Measurements from ENCODE around the gene RILPL1.
"Not testable (repeated sequence)": the region's sequence is repeated elsewhere in the genome, so short reads cannot be mapped to it uniquely, and the experiment has no call there.

Gene RILPL1

GRCh38 chr12:123471374-123472068, 62.0 kb downstream of the RILPL1 start:
- peak in 31 of 56 donors; percentile 5 to 72 (median 38) for DNase-seq

DNA sequence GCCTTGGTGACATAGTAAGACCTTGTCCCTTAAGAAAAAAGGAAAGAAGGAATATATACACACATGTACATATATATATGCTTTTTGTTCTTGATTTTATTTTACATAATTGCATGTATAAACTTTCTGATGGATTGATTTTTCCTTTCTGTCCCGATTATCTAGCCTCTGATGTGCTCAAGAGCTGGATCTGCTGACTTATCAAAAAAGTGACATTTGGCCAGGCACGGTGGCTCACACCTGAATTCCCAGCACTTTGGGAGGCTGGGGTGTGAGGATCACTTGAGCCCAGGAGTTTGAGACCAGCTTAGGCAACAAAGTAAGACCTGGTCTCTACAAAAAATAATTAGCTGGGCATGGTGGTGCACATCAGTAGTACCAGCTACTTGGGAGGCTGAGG, 63.5 kb downstream of the RILPL1 start:
- DNase-seq: no peak

DNA sequence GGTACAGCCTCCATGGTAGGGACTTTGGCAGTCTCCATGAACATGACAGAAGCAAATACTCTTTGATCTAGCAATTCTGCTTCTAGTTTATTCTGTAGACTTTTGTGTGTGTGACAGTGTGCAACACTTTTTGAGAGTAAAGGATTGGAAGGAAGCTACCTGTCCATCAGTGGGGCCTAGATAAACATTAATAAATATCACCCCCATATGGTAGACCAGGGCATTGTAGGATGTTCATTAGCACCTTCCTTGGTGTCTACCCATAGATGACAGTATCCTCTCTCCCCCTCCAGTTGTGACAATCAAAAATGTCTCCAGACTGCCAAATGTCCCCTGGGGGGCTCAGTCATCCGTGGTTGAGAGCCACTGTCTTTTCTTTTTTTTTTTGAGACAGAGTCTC, 64.7 kb downstream of the RILPL1 start:
- DNase-seq: no peak

GRCh38 chr12:123465084-123465483, 68.4 kb downstream of the RILPL1 start:
- no peak for DNase-seq

DNA sequence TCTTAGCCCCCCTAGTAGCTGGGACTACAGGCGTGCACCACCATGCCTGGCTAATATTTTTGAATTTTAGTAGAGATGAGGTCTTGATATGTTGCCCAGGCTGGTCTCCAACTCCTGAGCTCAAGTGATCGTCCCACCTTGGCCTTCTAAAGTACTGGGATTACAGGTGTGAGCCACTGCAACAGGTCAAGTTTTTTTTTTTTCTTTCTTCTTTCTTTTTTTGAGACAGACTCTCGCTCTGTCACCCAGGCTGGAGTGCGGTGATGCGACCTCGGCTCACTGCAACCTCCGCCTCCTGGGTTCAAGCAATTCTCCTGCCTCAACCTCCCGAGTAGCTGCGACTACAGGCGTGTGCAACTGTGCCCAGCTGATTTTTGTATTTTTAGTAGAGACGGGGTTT, 70.3 kb downstream of the RILPL1 start:
- not testable (repeated sequence) for DNase-seq

- peak in 53 of 56 donors; percentile 9 to 94 (median 74) for DNase-seq
Measured at GRCh38 chr12:123457980-123458779, 75.3 kb downstream of the RILPL1 start, which contains the start of gene SNRNP35. Gene SNRNP35 (plus strand): TSS chr12:123458139. CDS start chr12:123465541, 7,402 bp downstream.

DNA sequence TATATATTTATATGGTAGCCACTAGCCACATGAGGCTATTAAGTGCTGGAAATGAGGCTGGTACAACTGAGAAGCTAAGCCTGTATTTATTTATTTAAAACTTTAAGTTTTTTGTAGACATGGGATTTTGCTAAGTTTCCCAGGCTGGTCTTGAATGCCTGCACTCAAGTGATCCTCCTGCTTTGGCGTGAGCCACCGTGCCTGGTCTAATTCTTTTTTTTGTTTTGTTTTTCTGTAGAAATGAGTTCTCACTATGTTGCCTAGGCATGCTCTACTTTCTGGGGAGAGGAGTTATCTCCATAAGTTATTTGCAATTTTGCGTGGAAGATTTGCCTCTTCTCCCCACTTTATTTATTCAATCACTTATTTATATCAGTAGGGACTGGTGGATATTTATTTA, 80.4 kb downstream of the RILPL1 start:
- no peak for DNase-seq

DNA sequence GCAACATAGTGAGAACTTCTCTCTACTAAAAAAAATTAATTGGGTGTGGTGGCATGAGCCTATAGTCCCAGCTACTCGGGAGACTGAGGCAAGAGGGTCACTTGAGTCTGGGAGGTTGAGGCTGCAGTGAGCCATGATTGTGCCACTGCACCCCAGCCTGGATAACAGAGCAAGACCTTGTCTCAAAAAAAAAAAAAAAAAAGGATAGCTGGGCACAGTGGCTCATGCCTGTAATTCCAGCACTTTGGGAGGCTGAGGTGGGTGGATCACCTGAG, 81.3 kb downstream of the RILPL1 start:
- not testable (repeated sequence) for DNase-seq

GRCh38 chr12:123450636-123451035, 82.9 kb downstream of the RILPL1 start:
- no peak for DNase-seq

GRCh38 chr12:123449856-123450255, 83.7 kb downstream of the RILPL1 start:
- DNase-seq: no peak

GRCh38 chr12:123449249-123449733, 84.2 kb downstream of the RILPL1 start:
- DNase-seq: no peak

- DNase-seq: no peak
Measured at GRCh38 chr12:123446333-123446713, 87.2 kb downstream of the RILPL1 start.

- DNase-seq: no peak
Measured at GRCh38 chr12:123445388-123446332, 87.9 kb downstream of the RILPL1 start.

GRCh38 chr12:123444092-123445026, 89.2 kb downstream of the RILPL1 start:
- DNase-seq: no peak

GRCh38 chr12:123442774-123443173, 90.7 kb downstream of the RILPL1 start:
- no peak for DNase-seq

GRCh38 chr12:123441523-123442164, 91.9 kb downstream of the RILPL1 start:
- DNase-seq: no peak

DNA sequence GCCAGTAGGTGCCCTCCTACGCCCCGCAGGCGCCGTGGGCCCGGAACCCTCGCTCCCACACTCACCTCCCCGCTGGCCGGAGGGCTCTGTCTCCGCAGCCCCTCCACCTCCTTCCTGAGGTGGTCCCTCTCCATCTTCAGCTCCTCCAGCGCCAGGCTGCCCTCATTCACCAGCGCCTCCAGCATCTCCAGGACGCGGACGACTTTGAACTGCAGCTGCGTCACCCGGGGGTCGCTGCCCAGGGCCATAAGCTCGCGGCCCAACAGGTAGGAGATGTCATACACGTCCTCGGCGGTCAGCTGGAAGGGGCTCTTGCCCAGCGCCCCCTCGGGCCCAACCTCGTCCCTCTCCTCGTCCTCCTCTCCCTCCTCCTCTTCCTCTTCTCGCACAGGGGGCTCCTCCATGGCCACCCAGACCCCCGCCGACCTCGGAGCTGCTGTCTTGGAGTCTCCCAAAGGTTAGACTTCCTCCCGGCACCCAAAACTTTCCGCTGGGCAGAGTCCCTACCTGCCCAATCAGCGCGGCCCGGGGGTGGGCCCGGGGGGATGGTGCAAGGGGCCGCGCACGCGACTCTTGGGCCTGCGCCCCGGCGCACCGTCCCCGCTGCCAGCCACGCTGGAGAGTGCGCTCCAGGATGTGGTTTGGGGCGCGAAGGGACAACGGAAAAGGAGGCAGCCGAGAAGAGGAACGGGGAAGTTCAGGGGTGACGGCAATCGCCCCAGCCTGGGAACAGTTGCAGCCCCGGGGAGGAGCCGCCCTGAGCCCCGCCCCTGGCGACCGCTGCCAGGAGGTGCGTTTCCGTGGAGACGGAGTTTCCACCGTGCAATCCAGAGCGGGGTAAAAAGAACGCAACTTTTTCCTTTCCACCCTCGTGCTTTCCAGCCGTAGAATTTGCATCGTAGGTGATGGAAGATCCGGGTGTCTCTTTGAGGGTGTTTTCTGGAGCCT, 97.2 kb downstream of the RILPL1 start, which contains the start of gene RILPL2:
Gene RILPL2, minus strand, starts transcription at position 668 of the 948 bp plus-strand sequence. Its CDS starts 264 bp downstream, at position 404.
- DNase-seq: peak in 53 of 56 donors; percentile 17 to 86 (median 63)

- no peak for DNase-seq
Measured at GRCh38 chr12:123435636-123436016, 97.9 kb downstream of the RILPL1 start.

GRCh38 chr12:123433615-123434014, 99.9 kb downstream of the RILPL1 start:
- DNase-seq: no peak

Measured in amygdala (tissue), 56 donors.